ENCODE results near the gene TRIM44.

DNA sequence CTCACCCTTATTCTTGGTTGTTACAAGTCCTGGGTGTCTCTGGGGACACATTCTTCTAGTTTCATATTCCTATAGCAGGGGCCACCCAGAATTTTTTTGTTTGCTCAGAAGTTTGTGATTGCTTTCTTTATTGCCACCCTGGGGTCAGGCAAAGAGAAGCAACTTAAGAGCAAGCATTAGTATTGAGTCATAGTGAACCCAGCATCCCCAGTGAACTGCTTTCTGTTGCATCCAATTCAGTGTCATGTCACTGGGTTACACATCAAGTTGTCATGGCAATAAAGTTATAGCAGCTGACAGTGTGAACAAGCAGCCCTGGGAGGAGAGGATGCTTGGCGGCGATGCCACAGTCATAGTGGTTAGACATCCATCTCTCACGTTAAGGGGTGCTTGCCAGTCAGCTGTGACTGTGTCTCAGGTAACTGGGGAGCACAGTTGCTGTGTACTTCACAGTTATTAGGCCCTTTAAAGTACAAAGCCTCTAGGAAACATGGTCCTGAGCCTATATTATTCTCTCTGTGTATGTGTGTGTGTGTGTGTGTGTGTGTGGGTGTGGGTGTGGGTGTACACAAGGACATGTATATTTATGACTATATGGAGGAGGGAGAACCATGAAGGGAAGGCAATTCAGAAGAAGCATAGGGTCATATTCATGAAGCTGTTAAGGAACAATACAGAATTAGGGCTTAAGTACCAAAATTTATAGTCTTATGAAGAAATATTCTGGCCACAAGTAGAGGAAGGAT, 52.5 kb downstream of the TRIM44 start:
- TF ChIP-seq POLR2A (IDR thresholded peaks at IDR 0.05; ENCODE audit: extremely low read depth, insufficient read length) (no peak), MYC (IDR thresholded peaks at IDR 0.05; ENCODE audit: low read depth, low read length) (no peak)
- TF ChIP-seq, protein P1, sequence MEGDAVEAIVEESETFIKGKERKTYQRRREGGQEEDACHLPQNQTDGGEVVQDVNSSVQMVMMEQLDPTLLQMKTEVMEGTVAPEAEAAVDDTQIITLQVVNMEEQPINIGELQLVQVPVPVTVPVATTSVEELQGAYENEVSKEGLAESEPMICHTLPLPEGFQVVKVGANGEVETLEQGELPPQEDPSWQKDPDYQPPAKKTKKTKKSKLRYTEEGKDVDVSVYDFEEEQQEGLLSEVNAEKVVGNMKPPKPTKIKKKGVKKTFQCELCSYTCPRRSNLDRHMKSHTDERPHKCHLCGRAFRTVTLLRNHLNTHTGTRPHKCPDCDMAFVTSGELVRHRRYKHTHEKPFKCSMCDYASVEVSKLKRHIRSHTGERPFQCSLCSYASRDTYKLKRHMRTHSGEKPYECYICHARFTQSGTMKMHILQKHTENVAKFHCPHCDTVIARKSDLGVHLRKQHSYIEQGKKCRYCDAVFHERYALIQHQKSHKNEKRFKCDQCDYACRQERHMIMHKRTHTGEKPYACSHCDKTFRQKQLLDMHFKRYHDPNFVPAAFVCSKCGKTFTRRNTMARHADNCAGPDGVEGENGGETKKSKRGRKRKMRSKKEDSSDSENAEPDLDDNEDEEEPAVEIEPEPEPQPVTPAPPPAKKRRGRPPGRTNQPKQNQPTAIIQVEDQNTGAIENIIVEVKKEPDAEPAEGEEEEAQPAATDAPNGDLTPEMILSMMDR (IDR thresholded peaks at IDR 0.05; ENCODE audit: low read depth, low read length) = no peak
